DOHH2 (cell line): ENCODE data around the gene AATF.

ENCODE experiments used
- H3F3A ChIP-seq: fragments of 200-600 bp; sonication (generic), shearing (Covaris generic); 2 replicates; pipeline ENCODE4 v1.6.0; 2016; ENCODE audit warnings: antibody characterized with exemption, mild to moderate bottlenecking; ENCODE audit not compliant: control insufficient read depth, insufficient read depth
- H3K27ac ChIP-seq: fragments of 200-600 bp; sonication (generic); 2 replicates; pipeline ENCODE4 v1.5.1; 2014; ENCODE audit warnings: low read depth, mild to moderate bottlenecking, low read length, moderate library complexity
- H3K27me3 ChIP-seq: fragments of 200-600 bp; sonication (generic); 2 replicates; pipeline ENCODE4 v1.6.1; 2014; ENCODE audit warnings: mild to moderate bottlenecking, low read length, mixed read lengths; ENCODE audit not compliant: control insufficient read depth
- H3K36me3 ChIP-seq: fragments of 200-600 bp; sonication (generic); 2 replicates; pipeline ENCODE4 v1.6.1; 2014; ENCODE audit warnings: mild to moderate bottlenecking, low read length, moderate library complexity, mixed read lengths; ENCODE audit not compliant: control insufficient read depth
- H3K4me1 ChIP-seq: fragments of 200-600 bp; sonication (generic); 2 replicates; pipeline ENCODE4 v1.6.1; 2014; ENCODE audit warnings: mild to moderate bottlenecking, low read length, mixed read lengths; ENCODE audit not compliant: control insufficient read depth
- H3K4me2 ChIP-seq: fragments of 200-600 bp; sonication (generic); 2 replicates; pipeline ENCODE4 v1.6.0; 2014; ENCODE audit warnings: mild to moderate bottlenecking, low read length, moderate library complexity
- H3K4me3 ChIP-seq: fragments of 200-600 bp; sonication (generic); 2 replicates; pipeline ENCODE4 v1.5.1; 2014; ENCODE audit warnings: mild to moderate bottlenecking, low read length, mixed read lengths
- H3K79me2 ChIP-seq: fragments of 200-600 bp; sonication (generic); 2 replicates; pipeline ENCODE4 v1.6.1; 2014; ENCODE audit warnings: mild to moderate bottlenecking, low read length, mixed read lengths; ENCODE audit not compliant: control insufficient read depth
- H3K9me2 ChIP-seq: fragments of 200-600 bp; sonication (generic); replicated peaks from 2 replicates; pipeline ENCODE4 v1.6.1; 2014; ENCODE audit warnings: mild to moderate bottlenecking, low read length, mixed read lengths; ENCODE audit not compliant: control insufficient read depth
- H3K9me3 ChIP-seq: fragments of 200-600 bp; sonication (generic); 2 replicates; pipeline ENCODE4 v1.6.1; 2014; ENCODE audit warnings: antibody characterized with exemption, low read length, mixed read lengths; ENCODE audit not compliant: control insufficient read depth, insufficient read depth
- H4K20me1 ChIP-seq: fragments of 200-600 bp; sonication (generic); 2 replicates; pipeline ENCODE4 v1.6.0; 2014; ENCODE audit warnings: low read depth, mild to moderate bottlenecking, antibody characterized with exemption, low read length, moderate library complexity; ENCODE audit not compliant: control insufficient read depth, insufficient read depth
- CTCF ChIP-seq: fragments of 200-600 bp; sonication (generic); IDR thresholded peaks from one replicate; pipeline ENCODE4 v1.5.1; 2014; ENCODE audit warnings: antibody characterized with exemption, mild to moderate bottlenecking, low read depth, low read length; ENCODE audit not compliant: poor library complexity, severe bottlenecking
- EZH2phosphoT487 ChIP-seq: fragments of 200-600 bp; sonication (generic); IDR thresholded peaks from 2 replicates; pipeline ENCODE4 v1.6.1; 2017; ENCODE audit warnings: borderline replicate concordance, mild to moderate bottlenecking, antibody characterized with exemption, low read length, moderate library complexity, mixed read lengths

AATF gene

GRCh38 chr17:36939052-36939801, 9.5 kb upstream of the AATF start:
- Histone ChIP-seq H3K9me3 (no peaks in the 10 kb centered on the region), H3K36me3 (no peaks in the 10 kb centered on the region), H3K27me3 (peaks cover 74% of the 10 kb centered on the region), H3K79me2 (no peaks in the 10 kb centered on the region), H3F3A (0 out of 2 replicates have a peak, but pooled peaks cover 3% of the 10 kb centered on the region), H3K4me2 (no peak overlapping the region), H4K20me1 (0 out of 2 replicates have a peak, but pooled peaks cover 8% of the 10 kb centered on the region), H3K27ac (no peak overlapping the region), H3K9me2 (no peaks in the 10 kb centered on the region), H3K4me1 (peaks cover 29% of the 10 kb centered on the region), H3K4me3 (no peak overlapping the region)
- TF ChIP-seq CTCF = no peak
- TF ChIP-seq EZH2phosphoT487 = no peak

GRCh38 chr17:36939802-36940312, 8.9 kb upstream of the AATF start:
- no peaks in the 10 kb centered on the region for H3K9me3 ChIP-seq
- no peak overlapping the region for H3K4me2 ChIP-seq
- 0 out of 2 replicates have a peak, but pooled peaks cover 8% of the 10 kb centered on the region for H4K20me1 ChIP-seq
- H3K27ac ChIP-seq = no peak overlapping the region
- no peaks in the 10 kb centered on the region for H3K79me2 ChIP-seq
- no peak for TF ChIP-seq EZH2phosphoT487
- TF ChIP-seq CTCF = no peak
- H3K4me3 ChIP-seq = no peak overlapping the region
- H3K27me3 ChIP-seq = peaks cover 72% of the 10 kb centered on the region
- H3F3A ChIP-seq = 0 out of 2 replicates have a peak, but pooled peaks cover 7% of the 10 kb centered on the region
- H3K4me1 ChIP-seq = peaks cover 29% of the 10 kb centered on the region
- H3K9me2 ChIP-seq = no peaks in the 10 kb centered on the region
- H3K36me3 ChIP-seq = no peaks in the 10 kb centered on the region

GRCh38 chr17:36940313-36941264, 8.2 kb upstream of the AATF start:
- Histone ChIP-seq H3K4me3 (no peak overlapping the region), H4K20me1 (0 out of 2 replicates have a peak, but pooled peaks cover 1% of the 10 kb centered on the region), H3K9me2 (no peaks in the 10 kb centered on the region), H3K79me2 (no peaks in the 10 kb centered on the region), H3K9me3 (no peaks in the 10 kb centered on the region), H3F3A (0 out of 2 replicates have a peak, but pooled peaks cover 7% of the 10 kb centered on the region), H3K36me3 (no peaks in the 10 kb centered on the region), H3K27me3 (peaks cover 72% of the 10 kb centered on the region), H3K27ac (no peak overlapping the region), H3K4me1 (peaks cover 29% of the 10 kb centered on the region), H3K4me2 (no peak overlapping the region)
- TF ChIP-seq CTCF (no peak), EZH2phosphoT487 (no peak)
